ENCODE data around the gene ITCH.
"Not testable (repeated sequence)": the region's sequence is repeated elsewhere in the genome, so short reads cannot be mapped to it uniquely, and the experiment has no call there.

ITCH gene

GRCh38 chr20:34468951-34469350 is 105.9 kb downstream of the ITCH start:
- DNase-seq, result peak in 3 of 4 experiments; percentile 4 to 17 (median 7)

- peak; percentile 17 to 74 (median 54) for DNase-seq
These were observed 109.3 kb downstream of the ITCH start for GRCh38 chr20:34472246-34472925.

- peak; percentile 14 to 73 (median 46) for DNase-seq
These were observed 110.3 kb downstream of the ITCH start for GRCh38 chr20:34473262-34473883.

- DNase-seq, result peak; percentile 38 to 78 (median 61)
These were observed 113.1 kb downstream of the ITCH start for GRCh38 chr20:34475979-34476736.

GRCh38 chr20:34479627-34480026 is 116.6 kb downstream of the ITCH start:
- DNase-seq, result peak in 2 of 4 experiments; percentile 16 to 24

GRCh38 chr20:34482154-34482553 is 119.1 kb downstream of the ITCH start:
- DNase-seq, result not testable (repeated sequence)

- not testable (repeated sequence) for DNase-seq
These were observed 120.6 kb downstream of the ITCH start for GRCh38 chr20:34483585-34484220.

- DNase-seq, result no peak
These were observed 122.1 kb downstream of the ITCH start for GRCh38 chr20:34485068-34485634.

GRCh38 chr20:34491226-34491931 is 128.3 kb downstream of the ITCH start:
- DNase-seq, result peak; percentile 60 to 82 (median 74)

- DNase-seq, result no peak
These were observed 128.9 kb downstream of the ITCH start for GRCh38 chr20:34491932-34492509.

- DNase-seq, result no peak
These were observed 130.6 kb downstream of the ITCH start for GRCh38 chr20:34493646-34494045.

- DNase-seq, result no peak
These were observed 132.2 kb downstream of the ITCH start for GRCh38 chr20:34495307-34495706.

GRCh38 chr20:34495916-34496315 is 132.8 kb downstream of the ITCH start:
- peak in 2 of 4 experiments; percentile 10 to 11 for DNase-seq

GRCh38 chr20:34497596-34497995 is 134.5 kb downstream of the ITCH start:
- DNase-seq, result not testable (repeated sequence)

GRCh38 chr20:34500823-34501222 is 137.8 kb downstream of the ITCH start:
- no peak for DNase-seq

GRCh38 chr20:34506480-34506879 is 143.4 kb downstream of the ITCH start:
- DNase-seq, result no peak

GRCh38 chr20:34507702-34508413 is 144.8 kb downstream of the ITCH start:
- no peak for DNase-seq

- no peak for DNase-seq
These were observed 147.5 kb downstream of the ITCH start for GRCh38 chr20:34510575-34510974.

- DNase-seq, result no peak
These were observed 148.8 kb downstream of the ITCH start for GRCh38 chr20:34511891-34512265.

GRCh38 chr20:34512266-34512954 is 149.3 kb downstream of the ITCH start:
- no peak for DNase-seq
